Heart left ventricle (tissue), 13 donors: ENCODE results near the gene FRMD8.

Source experiments
- POLR2A ChIP-seq, 2 donors: fragments of 450-650 bp; IDR thresholded peaks; one replicate each; pipeline ENCODE4 v1.6.1; 2017; ENCODE audit warnings: antibody characterized with exemption in 2 of 2, mild to moderate bottlenecking in 2 of 2, moderate library complexity in 2 of 2
- TF ChIP-seq, protein P1 (sequence below), 12 donors: fragments of 200-600 bp; sonication (generic) in 4 of 12; IDR thresholded peaks; one replicate each; pipeline versions ENCODE4 v1.5.0 to v1.8.0; 2018 to 2022; ENCODE audit warnings: antibody characterized with exemption in 12 of 12, mild to moderate bottlenecking in 5 of 12
- donor health status: ischemic (EF 13 %, LVEDD 7.1; RV severe dilation, severe dysfunction).
- donor health status: DM: no; HTN: yes; CAD: no.
- donor health status: DM: no; HTN: no; CAD: no.
- donor health status: ischemic (EF 25% LVEDD 6.9; RV normal size, moderate dysfunction).
- donor health status: ischemic (EF 25% LVEDD 5.7; RV mildly dilated, moderate dysfunction).
- donor health status: ischemic (EF 35%, LVEDD 5.7; RV mildly dilated, moderate dysfunction).
- donor health status: nonischemic (EF 11% LVEDD 7.7; RV severe dilation, severe dysfunction).
- donor health status: DM: yes; HTN: yes; CAD: no.
- donor health status: PGD.
- donor health status: ischemic (EF 29% LVEDD 5.4; RV normal size, mild dysfunction).
- donor health status: nonischemic (EF 23%, LVEDD 6.1; RV moderate dilation, normal function).

DNA sequence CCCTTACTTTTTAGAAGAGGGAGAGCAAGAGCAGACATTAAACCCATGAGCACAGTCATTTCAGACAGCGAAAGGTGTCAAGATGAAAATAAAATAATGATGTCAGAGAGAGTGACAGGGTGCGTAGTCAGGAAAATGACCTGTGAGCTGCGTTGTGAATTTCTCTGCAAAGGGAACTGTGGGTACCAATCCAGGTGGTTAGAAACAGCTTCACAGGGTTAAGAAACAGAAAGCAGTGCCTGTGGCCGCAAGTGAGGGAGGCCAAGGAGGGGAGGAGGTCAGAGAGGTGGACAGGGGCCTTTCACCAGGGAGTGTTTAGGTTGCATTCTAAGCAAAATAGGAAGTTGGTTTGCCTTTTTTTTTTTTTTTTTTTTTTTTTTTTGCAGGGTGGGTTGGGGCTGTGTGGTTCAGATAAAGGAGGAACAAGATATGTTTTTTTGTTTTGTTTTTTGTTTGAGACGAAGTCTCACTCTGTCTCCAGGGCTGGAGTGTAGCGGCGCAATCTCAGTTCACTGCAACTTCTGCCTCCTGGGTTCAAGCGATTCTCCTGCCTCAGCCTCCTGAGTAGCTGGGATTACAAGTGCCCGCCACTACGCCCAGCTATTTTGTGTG lies 24.0 kb upstream of the FRMD8 start:
- TF ChIP-seq, protein P1, sequence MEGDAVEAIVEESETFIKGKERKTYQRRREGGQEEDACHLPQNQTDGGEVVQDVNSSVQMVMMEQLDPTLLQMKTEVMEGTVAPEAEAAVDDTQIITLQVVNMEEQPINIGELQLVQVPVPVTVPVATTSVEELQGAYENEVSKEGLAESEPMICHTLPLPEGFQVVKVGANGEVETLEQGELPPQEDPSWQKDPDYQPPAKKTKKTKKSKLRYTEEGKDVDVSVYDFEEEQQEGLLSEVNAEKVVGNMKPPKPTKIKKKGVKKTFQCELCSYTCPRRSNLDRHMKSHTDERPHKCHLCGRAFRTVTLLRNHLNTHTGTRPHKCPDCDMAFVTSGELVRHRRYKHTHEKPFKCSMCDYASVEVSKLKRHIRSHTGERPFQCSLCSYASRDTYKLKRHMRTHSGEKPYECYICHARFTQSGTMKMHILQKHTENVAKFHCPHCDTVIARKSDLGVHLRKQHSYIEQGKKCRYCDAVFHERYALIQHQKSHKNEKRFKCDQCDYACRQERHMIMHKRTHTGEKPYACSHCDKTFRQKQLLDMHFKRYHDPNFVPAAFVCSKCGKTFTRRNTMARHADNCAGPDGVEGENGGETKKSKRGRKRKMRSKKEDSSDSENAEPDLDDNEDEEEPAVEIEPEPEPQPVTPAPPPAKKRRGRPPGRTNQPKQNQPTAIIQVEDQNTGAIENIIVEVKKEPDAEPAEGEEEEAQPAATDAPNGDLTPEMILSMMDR (IDR thresholded peaks at IDR 0.05) = no peak
- TF ChIP-seq POLR2A (IDR thresholded peaks at IDR 0.05) = no peak
